OCI-LY1 (cell line): ENCODE measurements around the gene PUS7L.

ENCODE experiments used
- H2AFZ ChIP-seq: fragments of 200-600 bp; sonication (generic), shearing (Covaris generic); 2 replicates; pipeline ENCODE4 v1.6.0; 2014; ENCODE audit warnings: antibody characterized with exemption, mild to moderate bottlenecking, low read length
- H3F3A ChIP-seq: fragments of 200-600 bp; sonication (generic), shearing (Covaris generic); 2 replicates; pipeline ENCODE4 v1.6.0; 2014; ENCODE audit warnings: mild to moderate bottlenecking, antibody characterized with exemption, low read length, moderate library complexity; ENCODE audit not compliant: insufficient read depth
- H3K27ac ChIP-seq: fragments of 200-600 bp; sonication (generic); 2 replicates; pipeline ENCODE4 v1.5.1; 2014; ENCODE audit warnings: low read length, mixed run types, mild to moderate bottlenecking, low read depth; ENCODE audit not compliant: poor library complexity, severe bottlenecking
- H3K27me3 ChIP-seq: fragments of 200-600 bp; sonication (generic); 2 replicates; pipeline ENCODE4 v1.6.0; 2014; ENCODE audit warnings: antibody characterized with exemption, mild to moderate bottlenecking, low read length, moderate library complexity; ENCODE audit not compliant: insufficient read depth
- H3K36me3 ChIP-seq: fragments of 200-600 bp; sonication (generic); 2 replicates; pipeline ENCODE4 v1.6.1; 2014; ENCODE audit warnings: mild to moderate bottlenecking, antibody characterized with exemption, low read length, moderate library complexity, mixed read lengths; ENCODE audit not compliant: insufficient read depth
- H3K4me1 ChIP-seq: fragments of 200-600 bp; sonication (generic); 2 replicates; pipeline ENCODE4 v1.5.1; 2014; ENCODE audit warnings: mild to moderate bottlenecking, low read length, moderate library complexity; ENCODE audit not compliant: insufficient read depth, severe bottlenecking
- H3K4me2 ChIP-seq: fragments of 200-600 bp; sonication (generic), shearing (Covaris generic); 2 replicates; pipeline ENCODE4 v1.6.1; 2014; ENCODE audit warnings: low read length
- H3K4me3 ChIP-seq: fragments of 200-600 bp; sonication (generic); 2 replicates; pipeline ENCODE4 v1.5.1; 2014; ENCODE audit warnings: low read length, low read depth, mild to moderate bottlenecking, mixed read lengths; ENCODE audit not compliant: poor library complexity, severe bottlenecking
- H3K79me2 ChIP-seq: fragments of 200-600 bp; shearing (Covaris generic); 2 replicates; pipeline ENCODE4 v1.6.1; 2016; ENCODE audit warnings: mixed run types, low read length, mixed read lengths; ENCODE audit not compliant: insufficient read depth
- H3K9ac ChIP-seq: fragments of 200-600 bp; sonication (generic), shearing (Covaris generic); 2 replicates; pipeline ENCODE4 v1.6.1; 2014; ENCODE audit warnings: mild to moderate bottlenecking, low read length, mixed read lengths
- H3K9me2 ChIP-seq: fragments of 200-600 bp; sonication (generic), shearing (Covaris generic); 2 replicates; pipeline ENCODE4 v1.6.1; 2014; ENCODE audit warnings: low read depth, mild to moderate bottlenecking, low read length, mixed read lengths
- H3K9me3 ChIP-seq: fragments of 200-600 bp; shearing (Covaris generic); 2 replicates; pipeline ENCODE4 v1.6.1; 2014; ENCODE audit warnings: low read length, mixed read lengths
- H4K20me1 ChIP-seq: fragments of 200-600 bp; sonication (generic), shearing (Covaris generic); 2 replicates; pipeline ENCODE4 v1.6.0; 2016; ENCODE audit warnings: mild to moderate bottlenecking, low read length; ENCODE audit not compliant: insufficient read depth
- CTCF ChIP-seq: fragments of 200-600 bp; sonication (generic), shearing (Covaris generic); IDR thresholded peaks from 2 replicates; pipeline ENCODE4 v1.5.1; 2017; ENCODE audit warnings: mild to moderate bottlenecking, antibody characterized with exemption, low read length, moderate library complexity, mixed read lengths
- EZH2 ChIP-seq: fragments of 200-600 bp; sonication (generic), shearing (Covaris generic); IDR thresholded peaks from 2 replicates; pipeline ENCODE4 v1.8.0; 2017; ENCODE audit warnings: borderline replicate concordance, mixed run types, mild to moderate bottlenecking, antibody characterized with exemption, low read length, moderate library complexity, mixed read lengths

Gene PUS7L

GRCh38 chr12:43763769-43764168, 5.2 kb upstream of the PUS7L start:
- H2AFZ ChIP-seq: no peak overlapping the region
- TF ChIP-seq EZH2: no peak
- TF ChIP-seq CTCF: no peak
- peaks cover 18% of the 10 kb centered on the region for H3K36me3 ChIP-seq
- H3K79me2 ChIP-seq: peaks cover 17% of the 10 kb centered on the region
- no peaks in the 10 kb centered on the region for H3K9me2 ChIP-seq
- no peak overlapping the region for H3K4me3 ChIP-seq
- H3F3A ChIP-seq: no peaks in the 10 kb centered on the region
- H3K27me3 ChIP-seq: no peaks in the 10 kb centered on the region
- H3K9me3 ChIP-seq: no peaks in the 10 kb centered on the region
- no peak overlapping the region for H3K9ac ChIP-seq
- H3K27ac ChIP-seq: no peak overlapping the region
- H3K4me1 ChIP-seq: peaks cover 32% of the 10 kb centered on the region
- no peak overlapping the region for H3K4me2 ChIP-seq
- H4K20me1 ChIP-seq: no peaks in the 10 kb centered on the region

GRCh38 chr12:43762596-43762995, 4.0 kb upstream of the PUS7L start:
- no peak overlapping the region for H2AFZ ChIP-seq
- H3K9ac ChIP-seq: no peak overlapping the region
- H3K9me2 ChIP-seq: no peaks in the 10 kb centered on the region
- no peaks in the 10 kb centered on the region for H4K20me1 ChIP-seq
- no peak overlapping the region for H3K4me2 ChIP-seq
- H3K27ac ChIP-seq: no peak overlapping the region
- peaks cover 24% of the 10 kb centered on the region for H3K79me2 ChIP-seq
- H3K4me1 ChIP-seq: peaks cover 39% of the 10 kb centered on the region
- TF ChIP-seq EZH2 (no peak), CTCF (no peak)
- H3K36me3 ChIP-seq: peaks cover 9% of the 10 kb centered on the region
- no peaks in the 10 kb centered on the region for H3K27me3 ChIP-seq
- H3K9me3 ChIP-seq: no peaks in the 10 kb centered on the region
- H3F3A ChIP-seq: no peaks in the 10 kb centered on the region
- H3K4me3 ChIP-seq: no peak overlapping the region

- Histone ChIP-seq H3K9me3 (no peaks in the 10 kb centered on the region), H3K4me1 (peaks cover 43% of the 10 kb centered on the region), H3K4me2 (peak overlapping the region; percentile 96), H2AFZ (no peak overlapping the region), H3F3A (no peaks in the 10 kb centered on the region), H3K27ac (no peak overlapping the region), H3K9ac (peak overlapping the region; percentile 4; the same call in 1 of the 2 replicates), H3K27me3 (no peaks in the 10 kb centered on the region), H3K79me2 (peaks cover 24% of the 10 kb centered on the region), H4K20me1 (no peaks in the 10 kb centered on the region), H3K4me3 (peak overlapping the region; percentile 70), H3K36me3 (peaks cover 9% of the 10 kb centered on the region), H3K9me2 (no peaks in the 10 kb centered on the region)
- no peak for TF ChIP-seq CTCF
- TF ChIP-seq EZH2: no peak
Measured at GRCh38 chr12:43761500-43761899, 2.9 kb upstream of the PUS7L start.
